ENCODE data around the gene STPG1. TPM values are rescaled to one million over a fixed set of nuclear protein-coding genes. Genes with fewer than 3 reads are reported as not detected.

STPG1 gene
- polyA plus RNA-seq, 1 donor from 2014 or later: 0.89 TPM

DNA sequence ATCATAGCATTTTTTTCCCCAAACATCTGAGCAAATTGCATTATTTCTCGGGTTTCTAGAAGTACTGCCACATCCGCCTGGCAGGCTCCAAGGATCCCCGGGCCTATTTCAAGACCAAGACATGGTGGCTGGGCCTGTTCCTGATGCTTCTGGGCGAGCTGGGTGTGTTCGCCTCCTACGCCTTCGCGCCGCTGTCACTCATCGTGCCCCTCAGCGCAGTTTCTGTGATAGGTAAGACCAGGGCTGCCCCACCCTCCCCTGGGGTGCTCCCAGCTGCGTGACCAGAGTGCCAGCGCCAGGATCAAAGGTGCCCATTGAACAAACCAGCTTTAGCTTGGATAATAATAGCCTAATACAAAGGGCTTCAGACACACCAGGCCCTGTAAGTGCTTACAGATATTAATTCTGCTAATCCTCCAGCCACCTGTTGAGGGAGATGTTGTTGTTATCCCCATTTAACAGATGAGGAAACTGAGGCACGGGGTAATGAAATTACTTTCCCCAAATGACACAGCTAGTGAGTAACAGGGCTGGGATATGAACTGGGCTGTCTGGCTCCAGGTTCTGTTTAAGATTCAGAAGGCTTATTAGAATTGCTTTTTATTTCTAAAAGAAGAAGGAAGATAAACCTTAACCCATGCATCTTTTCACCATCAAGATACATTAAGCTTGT, 28.6 kb upstream of the STPG1 start:
- Histone ChIP-seq H3K9me2 (ENCODE audit: insufficient read depth, low read length) (no peaks in the 10 kb centered on the region), H4K20me1 (ENCODE audit: insufficient read depth) (no peaks in the 10 kb centered on the region), H2AFZ (ENCODE audit: low read depth, low read length) (no peak overlapping the region), H3K36me3 (ENCODE audit: insufficient read depth, low read length) (no peaks in the 10 kb centered on the region), H3K79me2 (replicated peaks; ENCODE audit: insufficient read depth, low read length) (no peaks in the 10 kb centered on the region), H3K27me3 (ENCODE audit: insufficient read depth, low read depth, low read length) (no peaks in the 10 kb centered on the region), H3K27ac (ENCODE audit: low read length) (no peak overlapping the region), H3K4me2 (ENCODE audit: low read length) (no peak overlapping the region), H3F3A (ENCODE audit: insufficient read depth, low read length, poor library complexity, severe bottlenecking) (no peaks in the 10 kb centered on the region), H3K9me3 (ENCODE audit: low read length) (no peaks in the 10 kb centered on the region), H3K4me3 (ENCODE audit: low read length) (no peak overlapping the region), H3K9ac (ENCODE audit: low read length) (no peak overlapping the region)
- TF ChIP-seq MXI1 (conservative IDR thresholded peaks at IDR 0.05; ENCODE audit: poor library complexity, severe bottlenecking) (no peak), EP300 (conservative IDR thresholded peaks at IDR 0.05; ENCODE audit: poor library complexity, severe bottlenecking) (no peak), SMC3 (conservative IDR thresholded peaks at IDR 0.05; ENCODE audit: poor library complexity) (no peak), TAF1 (IDR thresholded peaks at IDR 0.05; ENCODE audit: low read depth) (no peak), EZH2 (IDR thresholded peaks at IDR 0.05; ENCODE audit: borderline replicate concordance, insufficient read depth, low read length, poor library complexity, severe bottlenecking) (no peak), POLR2AphosphoS5 (IDR thresholded peaks at IDR 0.05) (no peak), RAD21 (conservative IDR thresholded peaks at IDR 0.05) (no peak)
- TF ChIP-seq, protein P1, sequence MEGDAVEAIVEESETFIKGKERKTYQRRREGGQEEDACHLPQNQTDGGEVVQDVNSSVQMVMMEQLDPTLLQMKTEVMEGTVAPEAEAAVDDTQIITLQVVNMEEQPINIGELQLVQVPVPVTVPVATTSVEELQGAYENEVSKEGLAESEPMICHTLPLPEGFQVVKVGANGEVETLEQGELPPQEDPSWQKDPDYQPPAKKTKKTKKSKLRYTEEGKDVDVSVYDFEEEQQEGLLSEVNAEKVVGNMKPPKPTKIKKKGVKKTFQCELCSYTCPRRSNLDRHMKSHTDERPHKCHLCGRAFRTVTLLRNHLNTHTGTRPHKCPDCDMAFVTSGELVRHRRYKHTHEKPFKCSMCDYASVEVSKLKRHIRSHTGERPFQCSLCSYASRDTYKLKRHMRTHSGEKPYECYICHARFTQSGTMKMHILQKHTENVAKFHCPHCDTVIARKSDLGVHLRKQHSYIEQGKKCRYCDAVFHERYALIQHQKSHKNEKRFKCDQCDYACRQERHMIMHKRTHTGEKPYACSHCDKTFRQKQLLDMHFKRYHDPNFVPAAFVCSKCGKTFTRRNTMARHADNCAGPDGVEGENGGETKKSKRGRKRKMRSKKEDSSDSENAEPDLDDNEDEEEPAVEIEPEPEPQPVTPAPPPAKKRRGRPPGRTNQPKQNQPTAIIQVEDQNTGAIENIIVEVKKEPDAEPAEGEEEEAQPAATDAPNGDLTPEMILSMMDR (IDR thresholded peaks at IDR 0.05; ENCODE audit: poor library complexity, severe bottlenecking): no peak
- TF ChIP-seq, protein P2, sequence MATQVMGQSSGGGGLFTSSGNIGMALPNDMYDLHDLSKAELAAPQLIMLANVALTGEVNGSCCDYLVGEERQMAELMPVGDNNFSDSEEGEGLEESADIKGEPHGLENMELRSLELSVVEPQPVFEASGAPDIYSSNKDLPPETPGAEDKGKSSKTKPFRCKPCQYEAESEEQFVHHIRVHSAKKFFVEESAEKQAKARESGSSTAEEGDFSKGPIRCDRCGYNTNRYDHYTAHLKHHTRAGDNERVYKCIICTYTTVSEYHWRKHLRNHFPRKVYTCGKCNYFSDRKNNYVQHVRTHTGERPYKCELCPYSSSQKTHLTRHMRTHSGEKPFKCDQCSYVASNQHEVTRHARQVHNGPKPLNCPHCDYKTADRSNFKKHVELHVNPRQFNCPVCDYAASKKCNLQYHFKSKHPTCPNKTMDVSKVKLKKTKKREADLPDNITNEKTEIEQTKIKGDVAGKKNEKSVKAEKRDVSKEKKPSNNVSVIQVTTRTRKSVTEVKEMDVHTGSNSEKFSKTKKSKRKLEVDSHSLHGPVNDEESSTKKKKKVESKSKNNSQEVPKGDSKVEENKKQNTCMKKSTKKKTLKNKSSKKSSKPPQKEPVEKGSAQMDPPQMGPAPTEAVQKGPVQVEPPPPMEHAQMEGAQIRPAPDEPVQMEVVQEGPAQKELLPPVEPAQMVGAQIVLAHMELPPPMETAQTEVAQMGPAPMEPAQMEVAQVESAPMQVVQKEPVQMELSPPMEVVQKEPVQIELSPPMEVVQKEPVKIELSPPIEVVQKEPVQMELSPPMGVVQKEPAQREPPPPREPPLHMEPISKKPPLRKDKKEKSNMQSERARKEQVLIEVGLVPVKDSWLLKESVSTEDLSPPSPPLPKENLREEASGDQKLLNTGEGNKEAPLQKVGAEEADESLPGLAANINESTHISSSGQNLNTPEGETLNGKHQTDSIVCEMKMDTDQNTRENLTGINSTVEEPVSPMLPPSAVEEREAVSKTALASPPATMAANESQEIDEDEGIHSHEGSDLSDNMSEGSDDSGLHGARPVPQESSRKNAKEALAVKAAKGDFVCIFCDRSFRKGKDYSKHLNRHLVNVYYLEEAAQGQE (IDR thresholded peaks at IDR 0.05; ENCODE audit: borderline replicate concordance): no peak

DNA sequence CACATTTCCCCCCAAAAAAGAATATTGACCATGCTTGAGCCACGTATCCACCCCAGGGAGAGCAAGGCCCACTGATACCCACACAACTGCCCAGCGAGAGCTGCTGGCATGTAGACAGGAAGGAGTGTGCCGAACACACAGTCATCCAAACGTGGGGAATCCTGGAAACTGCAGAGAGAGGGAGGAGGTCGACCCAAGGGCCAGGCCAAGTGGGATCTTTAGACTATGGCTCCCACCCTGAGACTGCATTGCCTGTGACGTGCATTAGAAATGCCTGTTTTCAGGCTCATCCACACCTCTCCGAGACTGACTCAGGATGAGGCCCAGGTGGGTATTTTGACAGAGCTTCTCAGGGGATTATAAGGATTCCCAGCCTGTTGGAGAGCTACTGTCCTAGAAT, 27.9 kb upstream of the STPG1 start:
- Histone ChIP-seq H3K36me3 (ENCODE audit: insufficient read depth, low read length) (no peaks in the 10 kb centered on the region), H3K9me2 (ENCODE audit: insufficient read depth, low read length) (no peaks in the 10 kb centered on the region), H3K4me3 (ENCODE audit: low read length) (no peak overlapping the region), H4K20me1 (ENCODE audit: insufficient read depth) (no peaks in the 10 kb centered on the region), H3K4me2 (ENCODE audit: low read length) (no peak overlapping the region), H3K27ac (ENCODE audit: low read length) (no peak overlapping the region), H2AFZ (ENCODE audit: low read depth, low read length) (no peak overlapping the region), H3F3A (ENCODE audit: insufficient read depth, low read length, poor library complexity, severe bottlenecking) (no peaks in the 10 kb centered on the region), H3K9me3 (ENCODE audit: low read length) (no peaks in the 10 kb centered on the region), H3K27me3 (ENCODE audit: insufficient read depth, low read depth, low read length) (no peaks in the 10 kb centered on the region), H3K79me2 (replicated peaks; ENCODE audit: insufficient read depth, low read length) (no peaks in the 10 kb centered on the region), H3K9ac (ENCODE audit: low read length) (no peak overlapping the region)
- TF ChIP-seq RAD21 (conservative IDR thresholded peaks at IDR 0.05) (no peak), TAF1 (IDR thresholded peaks at IDR 0.05; ENCODE audit: low read depth) (no peak), MXI1 (conservative IDR thresholded peaks at IDR 0.05; ENCODE audit: poor library complexity, severe bottlenecking) (no peak), SMC3 (conservative IDR thresholded peaks at IDR 0.05; ENCODE audit: poor library complexity) (no peak), POLR2AphosphoS5 (IDR thresholded peaks at IDR 0.05) (no peak), EP300 (conservative IDR thresholded peaks at IDR 0.05; ENCODE audit: poor library complexity, severe bottlenecking) (no peak), EZH2 (IDR thresholded peaks at IDR 0.05; ENCODE audit: borderline replicate concordance, insufficient read depth, low read length, poor library complexity, severe bottlenecking) (no peak)
- TF ChIP-seq, protein P2 (IDR thresholded peaks at IDR 0.05; ENCODE audit: borderline replicate concordance): no peak
- TF ChIP-seq, protein P1 (IDR thresholded peaks at IDR 0.05; ENCODE audit: poor library complexity, severe bottlenecking): no peak

Measured in neural cell (in vitro differentiated cells).